GM18907 (cell line): Measurements from ENCODE around the gene CLEC3B.
"Not testable (repeated sequence)": the region's sequence is repeated elsewhere in the genome, so short reads cannot be mapped to it uniquely, and the experiment has no call there.

Experiments
- ATAC-seq: cut with Tn5 transposase; IDR thresholded peaks from one replicate; pipeline ENCODE4 v1.9.1; 2021; ENCODE audit warnings: mild to moderate bottlenecking, moderate library complexity; ENCODE audit not compliant: unreplicated experiment

Gene CLEC3B, protein sequence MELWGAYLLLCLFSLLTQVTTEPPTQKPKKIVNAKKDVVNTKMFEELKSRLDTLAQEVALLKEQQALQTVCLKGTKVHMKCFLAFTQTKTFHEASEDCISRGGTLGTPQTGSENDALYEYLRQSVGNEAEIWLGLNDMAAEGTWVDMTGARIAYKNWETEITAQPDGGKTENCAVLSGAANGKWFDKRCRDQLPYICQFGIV

GRCh38 chr3:45026038-45026437 lies at the start of gene CLEC3B:
Gene CLEC3B, plus strand, starts transcription at chr3:45026303. Its CDS starts 60 bp downstream, at chr3:45026363.
- no peak for ATAC-seq

GRCh38 chr3:44981220-44981619 lies 44.9 kb upstream of the CLEC3B start:
- no peak for ATAC-seq

GRCh38 chr3:44981751-44982150 lies 44.4 kb upstream of the CLEC3B start:
- no peak for ATAC-seq

DNA sequence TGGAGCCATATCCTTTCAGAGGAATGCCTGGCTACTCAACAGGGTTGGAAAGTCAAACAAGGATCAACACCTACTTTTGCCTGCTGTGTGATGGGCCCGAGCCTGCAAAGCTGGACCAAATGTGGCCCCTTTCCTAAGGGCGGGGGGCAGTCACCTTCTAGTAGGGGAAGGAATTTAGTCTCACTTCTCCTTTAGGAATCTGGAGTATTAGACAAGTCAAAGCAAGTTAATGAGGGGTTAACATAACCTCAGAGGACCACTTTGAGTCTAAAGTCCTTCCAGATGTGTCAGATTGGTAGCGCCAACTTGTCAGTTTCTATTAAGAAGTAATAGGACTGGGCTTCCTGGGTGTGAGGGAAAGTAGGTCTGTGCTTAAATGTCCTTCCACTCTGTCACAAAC lies 43.3 kb upstream of the CLEC3B start:
- no peak for ATAC-seq

GRCh38 chr3:44983484-44983941 lies 42.6 kb upstream of the CLEC3B start:
- no peak for ATAC-seq

- ATAC-seq: no peak
These were observed 41.8 kb upstream of the CLEC3B start for GRCh38 chr3:44984335-44984734.

GRCh38 chr3:44986330-44986729 lies 39.8 kb upstream of the CLEC3B start:
- ATAC-seq: not testable (repeated sequence)

GRCh38 chr3:44987332-44987731 lies 38.8 kb upstream of the CLEC3B start:
- ATAC-seq: no peak

GRCh38 chr3:44988073-44988472 lies 38.0 kb upstream of the CLEC3B start:
- no peak for ATAC-seq

GRCh38 chr3:44989141-44989540 lies 37.0 kb upstream of the CLEC3B start:
- no peak for ATAC-seq

GRCh38 chr3:44989636-44990373 lies 36.3 kb upstream of the CLEC3B start:
- no peak for ATAC-seq

- no peak for ATAC-seq
These were observed 34.8 kb upstream of the CLEC3B start for GRCh38 chr3:44991326-44991725.

- ATAC-seq: no peak
These were observed 33.3 kb upstream of the CLEC3B start for GRCh38 chr3:44992555-44993470.

DNA sequence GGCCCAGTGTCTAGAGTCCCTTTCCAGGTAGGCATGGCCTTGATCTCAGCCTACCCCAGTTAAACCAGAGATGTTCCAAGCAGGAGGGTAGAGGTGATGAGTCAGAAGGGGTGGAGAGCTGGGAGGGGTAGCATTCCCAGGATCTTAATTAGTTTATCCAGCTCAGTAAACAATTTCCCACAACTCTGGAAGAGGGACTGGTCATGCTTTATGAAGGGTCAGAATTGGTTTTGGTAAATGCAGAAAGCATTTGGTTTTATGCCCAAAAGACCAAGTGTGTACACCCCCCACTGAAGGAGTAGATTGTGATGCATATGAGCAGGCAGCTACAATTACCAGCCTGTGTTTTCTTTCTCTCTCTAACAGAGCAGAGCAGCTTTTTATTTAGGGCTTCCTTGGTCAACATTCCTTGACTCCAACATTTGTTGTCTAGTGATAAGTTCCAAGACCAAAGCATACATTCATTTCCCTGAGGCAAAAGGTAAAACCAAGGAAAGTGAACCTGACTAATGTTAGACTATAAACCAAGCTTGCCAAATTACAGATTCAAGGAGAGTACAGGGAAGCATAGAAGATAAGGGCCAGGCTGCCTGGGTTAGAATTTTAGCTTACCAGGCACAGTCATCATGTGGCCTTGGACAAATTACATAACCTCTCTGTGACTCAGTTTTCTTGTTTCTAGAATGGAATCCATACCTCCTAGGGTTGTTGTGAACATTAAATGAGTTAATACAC lies 32.5 kb upstream of the CLEC3B start:
- ATAC-seq: no peak

- no peak for ATAC-seq
These were observed 30.8 kb upstream of the CLEC3B start for GRCh38 chr3:44995142-44995770.

DNA sequence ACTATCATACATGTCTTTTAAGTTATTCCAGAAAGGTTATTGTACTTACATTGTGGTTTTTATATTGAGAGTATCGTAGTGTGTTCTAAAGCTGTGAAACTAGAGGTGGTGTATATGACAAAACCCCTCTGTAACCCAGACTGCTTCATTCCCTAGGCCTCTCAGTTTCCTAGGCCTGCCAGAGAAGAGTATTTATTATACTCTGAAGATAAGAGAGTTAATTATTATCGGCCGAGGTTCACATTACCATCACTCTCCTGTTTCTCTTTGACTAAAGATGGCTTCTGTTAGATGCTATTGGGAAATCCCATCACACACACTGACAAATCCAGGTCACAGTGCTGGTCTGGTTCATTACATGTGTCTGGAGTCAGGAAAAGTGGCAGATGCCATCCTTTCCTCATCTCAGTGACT lies 29.5 kb upstream of the CLEC3B start:
- peak; percentile 61 for ATAC-seq

GRCh38 chr3:44999782-45000181 lies 26.3 kb upstream of the CLEC3B start:
- no peak for ATAC-seq

DNA sequence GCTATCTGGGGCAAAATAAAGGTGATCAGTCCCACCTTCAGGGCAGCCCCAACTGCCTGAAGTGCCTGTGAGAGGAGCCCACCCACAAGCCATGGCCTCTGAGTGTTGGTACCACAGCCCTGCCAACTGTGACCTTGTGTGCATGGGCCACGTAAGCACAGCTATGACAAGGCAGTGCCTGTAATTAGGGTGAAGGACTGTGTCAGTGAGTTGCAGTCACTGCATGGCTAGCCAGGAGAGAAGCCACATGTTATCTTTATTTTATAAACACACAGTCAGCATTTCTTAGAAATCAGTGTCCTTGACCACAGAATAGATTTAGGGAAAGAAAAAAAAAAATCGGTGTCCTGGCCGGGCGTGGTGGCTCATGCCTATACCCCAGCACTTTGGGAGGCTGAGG lies 25.3 kb upstream of the CLEC3B start:
- no peak for ATAC-seq

- ATAC-seq: no peak
These were observed 24.4 kb upstream of the CLEC3B start for GRCh38 chr3:45001738-45002137.

GRCh38 chr3:45002139-45002660 lies 23.9 kb upstream of the CLEC3B start:
- no peak for ATAC-seq
